Fibroblast of skin of abdomen (primary cell): ENCODE data around the gene LHX6.
A peak's percentile ranks its signal among the peaks of the same experiment; 100 is the strongest.

Experiments used
- DNase-seq: peaks from one replicate; pipeline ENCODE4 v3.0.0-alpha.2; 2013

The LHX6 gene

GRCh38 chr9:122215663-122216062 is 13.1 kb downstream of the LHX6 start:
- DNase-seq: no peak

GRCh38 chr9:122214507-122214906 is 14.2 kb downstream of the LHX6 start:
- no peak for DNase-seq

GRCh38 chr9:122213589-122214413 is 15.0 kb downstream of the LHX6 start:
- no peak for DNase-seq

GRCh38 chr9:122213102-122213588 is 15.6 kb downstream of the LHX6 start:
- DNase-seq: no peak

GRCh38 chr9:122212473-122213004 is 16.2 kb downstream of the LHX6 start:
- DNase-seq: no peak

- DNase-seq: no peak
Observed at GRCh38 chr9:122209451-122209850, 19.3 kb downstream of the LHX6 start.

- DNase-seq: no peak
Observed at GRCh38 chr9:122207096-122207495, 21.7 kb downstream of the LHX6 start.

- peak; percentile 77 for DNase-seq
Observed at GRCh38 chr9:122206118-122207046, 22.4 kb downstream of the LHX6 start.

GRCh38 chr9:122205176-122205575 is 23.6 kb downstream of the LHX6 start:
- DNase-seq: no peak

GRCh38 chr9:122204491-122204890 is 24.3 kb downstream of the LHX6 start:
- DNase-seq: no peak

- DNase-seq: no peak
Observed at GRCh38 chr9:122204055-122204454, 24.7 kb downstream of the LHX6 start.

GRCh38 chr9:122202111-122202510 is 26.6 kb downstream of the LHX6 start:
- DNase-seq: no peak

GRCh38 chr9:122201641-122202040 is 27.1 kb downstream of the LHX6 start:
- DNase-seq: no peak

- DNase-seq: peak; percentile 23
Observed at GRCh38 chr9:122200960-122201595, 27.7 kb downstream of the LHX6 start.

GRCh38 chr9:122197882-122198281 is 30.9 kb downstream of the LHX6 start:
- DNase-seq: no peak

GRCh38 chr9:122197426-122197825 is 31.3 kb downstream of the LHX6 start:
- no peak for DNase-seq

- DNase-seq: no peak
Observed at GRCh38 chr9:122195875-122196274, 32.9 kb downstream of the LHX6 start.

- DNase-seq: no peak
Observed at GRCh38 chr9:122193651-122194050, 35.1 kb downstream of the LHX6 start.

GRCh38 chr9:122192914-122193525 is 35.7 kb downstream of the LHX6 start:
- DNase-seq: no peak

GRCh38 chr9:122192261-122192875 is 36.4 kb downstream of the LHX6 start:
- DNase-seq: no peak

GRCh38 chr9:122191584-122191983 is 37.2 kb downstream of the LHX6 start:
- DNase-seq: no peak
